ENCODE data around the gene NARS2.

- TF ChIP-seq CTCF (IDR thresholded peaks at IDR 0.05) (no peak), POLR2A (IDR thresholded peaks at IDR 0.05) (no peak), POLR2AphosphoS5 (IDR thresholded peaks at IDR 0.05) (no peak)
Observed at GRCh38 chr11:78450866-78451265, 123.8 kb downstream of the NARS2 start.

Data from breast epithelium (tissue), 3 donors.